HPDE6-E6E7 (cell line): ENCODE data around the gene PRSS23.
"Not testable (repeated sequence)": the region's sequence is repeated elsewhere in the genome, so short reads cannot be mapped to it uniquely, and the experiment has no call there.

ENCODE experiments used
- DNase-seq: peaks from one replicate; pipeline ENCODE4 v3.0.0; 2011; ENCODE audit warnings: missing footprints; ENCODE audit errors: extremely low spot score

PRSS23 gene, protein sequence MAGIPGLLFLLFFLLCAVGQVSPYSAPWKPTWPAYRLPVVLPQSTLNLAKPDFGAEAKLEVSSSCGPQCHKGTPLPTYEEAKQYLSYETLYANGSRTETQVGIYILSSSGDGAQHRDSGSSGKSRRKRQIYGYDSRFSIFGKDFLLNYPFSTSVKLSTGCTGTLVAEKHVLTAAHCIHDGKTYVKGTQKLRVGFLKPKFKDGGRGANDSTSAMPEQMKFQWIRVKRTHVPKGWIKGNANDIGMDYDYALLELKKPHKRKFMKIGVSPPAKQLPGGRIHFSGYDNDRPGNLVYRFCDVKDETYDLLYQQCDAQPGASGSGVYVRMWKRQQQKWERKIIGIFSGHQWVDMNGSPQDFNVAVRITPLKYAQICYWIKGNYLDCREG

GRCh38 chr11:86800076-86800959, at the start of gene PRSS23:
TSS of gene PRSS23 (plus strand) at chr11:86800542. CDS start at chr11:86807644, 7,102 bp downstream.
- no peak for DNase-seq

GRCh38 chr11:86753459-86753858, 46.9 kb upstream of the PRSS23 start:
- DNase-seq = no peak

DNA sequence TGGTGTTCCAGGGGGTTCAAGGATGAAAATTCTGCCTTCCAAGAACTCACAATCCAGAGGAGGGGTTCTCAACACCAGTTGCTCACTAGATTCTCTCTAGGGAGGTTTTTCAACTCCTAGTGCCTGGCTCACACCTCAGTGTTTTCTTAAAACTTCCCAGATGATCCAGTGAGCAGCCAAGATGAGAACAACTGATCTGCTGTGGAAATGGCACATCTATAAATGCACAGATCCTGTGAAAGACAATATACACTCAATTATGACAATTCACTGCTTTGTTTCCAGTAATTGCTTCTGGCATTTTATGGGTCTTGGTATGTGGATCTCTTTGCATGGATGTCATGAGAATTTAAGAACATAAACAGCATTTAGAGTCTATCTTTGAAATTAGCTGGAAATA, 45.2 kb upstream of the PRSS23 start:
- no peak for DNase-seq

DNA sequence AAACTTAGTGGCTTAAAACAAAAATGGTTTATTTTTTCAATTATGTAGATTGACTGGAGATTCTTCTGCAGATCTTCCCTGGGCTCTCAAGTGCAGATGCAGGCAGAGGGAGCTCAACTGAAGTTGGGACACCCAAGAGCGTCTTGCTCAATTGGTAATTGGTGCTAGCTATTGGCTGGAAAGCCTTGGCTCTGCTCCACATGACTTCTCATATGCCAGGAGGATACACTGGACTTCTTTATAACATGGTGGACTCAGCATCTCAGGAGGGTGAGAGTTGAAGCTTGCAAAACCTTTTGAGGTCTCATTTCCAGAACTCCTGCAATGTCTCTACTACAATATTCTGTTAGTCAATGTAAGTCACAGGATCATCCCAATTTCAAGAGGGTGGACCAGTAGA, 42.2 kb upstream of the PRSS23 start:
- no peak for DNase-seq

DNA sequence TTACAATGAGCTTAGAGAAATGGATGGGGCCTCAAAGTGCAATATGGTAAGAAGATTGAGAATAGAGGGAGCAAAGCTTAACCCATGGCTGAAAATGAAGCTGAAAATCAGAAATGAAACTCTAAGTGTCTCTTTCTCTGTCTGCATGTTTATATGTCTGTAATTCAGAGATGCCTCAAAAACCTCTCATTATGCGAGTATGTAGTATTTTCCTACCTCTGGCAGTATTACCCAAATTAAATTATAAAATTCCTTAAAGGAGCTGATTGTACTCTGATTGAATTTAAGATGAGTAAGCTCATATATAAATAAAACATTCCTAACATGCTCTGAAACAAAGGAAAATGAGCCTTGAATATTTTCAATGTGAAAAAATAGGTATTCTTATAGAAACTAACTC, 39.8 kb upstream of the PRSS23 start:
- DNase-seq = no peak

- no peak for DNase-seq
Observed at GRCh38 chr11:86761978-86762377, 38.4 kb upstream of the PRSS23 start.

- no peak for DNase-seq
Observed at GRCh38 chr11:86765203-86765602, 35.1 kb upstream of the PRSS23 start.

GRCh38 chr11:86765878-86766277, 34.5 kb upstream of the PRSS23 start:
- DNase-seq = no peak

DNA sequence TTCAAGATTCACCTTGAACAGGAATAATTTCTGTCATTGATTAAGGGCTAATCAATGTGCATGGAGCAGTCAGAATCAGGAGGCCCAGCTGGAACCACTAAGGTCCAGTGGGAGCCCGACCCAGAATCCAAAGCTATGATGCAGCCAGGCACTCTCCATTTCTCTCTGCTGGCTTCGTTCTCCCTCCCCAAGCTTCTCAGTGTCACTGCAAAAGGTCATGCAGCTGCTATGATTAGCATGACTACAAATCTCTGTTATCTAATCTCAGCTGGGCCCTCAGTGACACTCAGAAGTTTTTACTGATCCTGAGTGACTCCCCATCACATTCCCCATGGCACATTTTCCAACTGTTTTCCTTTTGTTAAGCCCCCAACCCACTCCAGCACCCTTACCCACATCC, 31.1 kb upstream of the PRSS23 start:
- DNase-seq = no peak

DNA sequence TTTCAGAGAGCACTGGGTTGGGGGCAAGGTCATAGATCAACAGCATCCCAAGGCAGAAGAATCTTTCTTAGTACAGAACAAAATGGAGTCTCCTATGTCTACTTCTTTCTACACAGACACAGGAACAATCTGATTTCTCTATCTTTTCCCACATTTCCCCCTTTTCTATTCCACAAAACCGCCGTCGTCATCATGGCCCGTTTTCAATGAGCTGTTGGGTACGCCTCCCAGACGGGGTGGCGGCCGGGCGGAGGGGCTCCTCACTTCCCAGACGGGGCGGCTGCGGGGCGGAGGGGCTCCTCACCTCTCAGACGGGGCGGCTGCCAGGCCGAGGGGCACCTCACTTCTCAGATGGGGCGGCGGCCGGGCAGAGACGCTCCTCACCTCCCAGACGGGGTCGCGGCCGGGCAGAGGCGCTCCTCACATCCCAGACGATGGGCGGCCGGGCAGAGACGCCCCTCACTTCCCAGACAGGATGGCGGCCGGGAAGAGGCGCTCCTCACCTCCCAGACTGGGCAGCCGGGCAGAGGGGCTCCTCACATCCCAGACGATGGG, 29.8 kb upstream of the PRSS23 start:
- DNase-seq = not testable (repeated sequence)

DNA sequence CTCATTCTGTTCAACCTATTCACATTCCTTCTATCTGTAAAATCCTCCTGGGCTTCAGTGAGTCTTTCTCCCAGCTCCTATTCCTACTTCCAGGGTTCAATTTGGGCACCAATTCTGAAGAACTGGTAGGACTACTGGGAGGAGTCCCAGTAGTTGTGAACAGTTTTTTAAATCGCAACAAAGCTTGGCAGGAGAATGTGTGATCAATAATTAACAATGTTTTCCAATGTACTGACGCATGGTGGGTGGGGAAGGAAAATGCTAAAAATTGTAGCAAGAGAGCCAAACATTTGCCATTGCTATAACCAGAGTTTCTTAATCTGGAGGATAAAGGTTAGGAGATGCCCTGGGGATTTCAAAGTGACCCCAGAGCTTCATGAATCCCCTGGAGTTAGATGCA, 27.3 kb upstream of the PRSS23 start:
- DNase-seq = no peak

- DNase-seq = no peak
Observed at GRCh38 chr11:86773513-86774252, 26.7 kb upstream of the PRSS23 start.

GRCh38 chr11:86774417-86774816, 25.9 kb upstream of the PRSS23 start:
- no peak for DNase-seq

DNA sequence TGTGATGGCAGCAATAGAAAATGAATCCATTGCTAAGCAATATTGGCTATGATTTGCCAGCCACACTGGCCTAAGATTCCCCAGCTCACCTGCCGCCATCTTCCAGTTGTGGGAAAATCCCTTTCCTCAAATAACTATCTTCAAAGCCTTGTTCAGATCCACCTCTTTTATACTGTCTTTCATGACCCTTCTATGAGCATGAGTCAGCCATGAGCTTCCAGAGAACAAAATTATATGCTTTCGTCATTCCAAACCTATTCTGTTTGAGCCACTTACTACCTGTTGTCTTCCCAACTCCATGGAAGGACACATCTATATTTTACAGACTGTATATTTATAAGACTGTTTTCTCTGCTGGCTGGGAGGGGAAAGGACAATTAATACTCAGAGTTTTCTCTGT, 25.0 kb upstream of the PRSS23 start:
- no peak for DNase-seq

GRCh38 chr11:86781546-86781945, 18.8 kb upstream of the PRSS23 start:
- DNase-seq = no peak

GRCh38 chr11:86782742-86783141, 17.6 kb upstream of the PRSS23 start:
- no peak for DNase-seq

DNA sequence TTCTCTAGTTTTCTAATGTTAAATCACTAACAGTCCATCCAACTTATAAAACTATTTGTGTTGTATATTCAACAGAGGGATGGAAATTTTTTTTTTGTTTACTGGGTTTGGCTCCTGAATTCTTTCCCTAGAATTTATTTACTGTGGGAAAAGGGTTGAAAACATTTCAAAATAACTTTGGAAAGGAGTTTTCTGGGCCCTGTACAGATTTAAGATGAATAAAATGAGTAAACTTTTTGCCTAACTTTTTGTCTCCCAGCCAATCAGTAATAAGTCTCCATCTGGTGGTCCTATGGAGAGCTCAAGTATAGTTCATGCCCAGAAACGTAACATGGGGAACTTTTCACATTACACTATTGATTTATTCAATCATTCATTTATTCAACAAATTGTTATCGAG, 16.7 kb upstream of the PRSS23 start:
- no peak for DNase-seq

GRCh38 chr11:86784241-86784681, 16.1 kb upstream of the PRSS23 start:
- no peak for DNase-seq

- no peak for DNase-seq
Observed at GRCh38 chr11:86785576-86785975, 14.8 kb upstream of the PRSS23 start.

DNA sequence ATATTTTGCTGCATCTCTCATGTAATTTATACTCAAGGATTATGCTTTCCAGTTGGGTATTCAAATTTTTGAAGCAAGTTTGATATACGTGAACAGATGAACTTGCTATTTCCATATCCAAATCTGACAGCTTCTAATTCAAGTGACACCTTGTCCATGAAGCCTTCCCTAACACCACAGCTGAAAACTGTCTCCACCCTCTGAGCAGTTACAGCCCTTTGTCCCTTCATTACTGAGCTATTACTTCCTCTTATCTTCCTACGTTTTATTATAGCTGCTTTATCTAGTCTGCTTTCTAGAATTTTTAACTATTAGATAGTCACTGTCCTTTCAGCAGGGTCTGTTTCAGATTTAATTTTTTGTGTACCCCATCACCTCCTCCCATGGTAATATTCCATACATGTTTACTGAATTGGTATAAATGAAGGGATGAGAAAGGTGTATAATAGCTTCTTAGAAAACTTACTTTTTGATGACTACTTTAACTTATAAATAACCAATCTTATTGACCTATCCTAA, 13.3 kb upstream of the PRSS23 start:
- no peak for DNase-seq

- no peak for DNase-seq
Observed at GRCh38 chr11:86787656-86788055, 12.7 kb upstream of the PRSS23 start.
